ENCODE data around the gene GREM2.

DNA sequence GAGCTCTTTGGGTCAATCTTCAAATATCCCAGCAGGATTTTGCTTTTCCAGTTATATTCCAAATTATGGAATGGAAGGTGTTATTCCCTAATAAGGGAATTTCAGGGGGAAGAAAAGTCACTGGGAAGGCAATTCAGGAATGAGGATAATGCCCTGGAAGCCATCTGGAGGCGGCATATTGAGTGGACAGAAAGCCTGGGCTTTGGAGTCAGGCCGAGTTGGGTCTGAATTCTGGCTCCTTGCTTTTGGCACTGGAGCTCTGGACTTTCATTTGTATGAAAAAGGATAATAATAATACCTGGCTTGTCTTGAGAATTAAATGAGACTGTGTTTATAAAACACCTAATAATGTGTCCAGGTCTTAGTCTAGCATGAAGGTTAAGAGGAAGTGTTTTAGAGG lies 16.5 kb downstream of the GREM2 start:
- TF ChIP-seq ZNF354B (CRISPR knock-in tag; IDR thresholded peaks at IDR 0.05) (no peak), TBL1XR1 (IDR thresholded peaks at IDR 0.05; ENCODE audit: low read length in 2 of 2) (no peak), ZNF592 (IDR thresholded peaks at IDR 0.05) (no peak), RCOR1 (IDR thresholded peaks at IDR 0.05; ENCODE audit: borderline replicate concordance in 1 of 2, low read depth in 2 of 2, low read length in 2 of 2) (no peak), EZH2 (IDR thresholded peaks at IDR 0.05; ENCODE audit: borderline replicate concordance, low read depth, low read length) (no peak), ZEB2 (IDR thresholded peaks at IDR 0.05) (no peak), CTCF (IDR thresholded peaks at IDR 0.05 in 2 of 3, conservative IDR thresholded peaks at IDR 0.05 in 1 of 3; ENCODE audit: insufficient read depth in 2 of 3, low read depth in 1 of 3, low read length in 3 of 3) (no peak), POLR2A (conservative IDR thresholded peaks at IDR 0.05) (no peak)

Data from K562 (cell line).